ENCODE measurements around the gene ZMIZ1.

DNA sequence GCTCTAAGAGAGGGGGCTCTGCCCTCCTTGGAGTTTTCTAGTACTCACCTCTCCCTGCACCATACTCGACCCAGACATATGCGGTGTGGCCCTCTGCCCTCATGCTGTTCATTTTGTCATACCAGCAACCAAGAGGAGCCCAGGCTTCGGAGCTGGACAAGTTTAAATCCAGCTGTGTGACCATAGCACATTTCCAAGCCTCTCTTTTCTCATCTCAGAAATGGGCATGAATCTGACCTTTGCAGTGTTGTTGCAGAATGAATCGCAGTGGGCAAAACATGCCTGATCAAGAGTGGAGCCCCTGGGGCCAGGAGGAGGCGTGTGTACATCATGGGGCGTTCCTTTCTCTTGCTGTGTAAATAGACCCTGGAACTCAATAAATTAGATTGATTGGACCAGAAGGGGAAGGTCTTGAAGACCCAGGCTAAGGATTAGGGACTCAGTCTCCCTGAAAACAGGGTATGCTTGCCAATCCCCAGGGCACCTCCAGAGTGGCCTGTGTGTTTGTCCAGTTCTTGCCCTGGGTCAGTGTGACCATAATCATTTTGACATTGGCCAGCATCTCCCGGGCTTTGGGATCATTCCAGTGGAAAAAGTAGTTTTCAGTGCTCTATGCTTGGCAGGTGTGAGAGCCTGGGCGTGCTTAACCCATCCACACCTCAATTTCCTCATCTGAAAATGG is 59.6 kb downstream of the ZMIZ1 start:
- TF ChIP-seq, protein P1, sequence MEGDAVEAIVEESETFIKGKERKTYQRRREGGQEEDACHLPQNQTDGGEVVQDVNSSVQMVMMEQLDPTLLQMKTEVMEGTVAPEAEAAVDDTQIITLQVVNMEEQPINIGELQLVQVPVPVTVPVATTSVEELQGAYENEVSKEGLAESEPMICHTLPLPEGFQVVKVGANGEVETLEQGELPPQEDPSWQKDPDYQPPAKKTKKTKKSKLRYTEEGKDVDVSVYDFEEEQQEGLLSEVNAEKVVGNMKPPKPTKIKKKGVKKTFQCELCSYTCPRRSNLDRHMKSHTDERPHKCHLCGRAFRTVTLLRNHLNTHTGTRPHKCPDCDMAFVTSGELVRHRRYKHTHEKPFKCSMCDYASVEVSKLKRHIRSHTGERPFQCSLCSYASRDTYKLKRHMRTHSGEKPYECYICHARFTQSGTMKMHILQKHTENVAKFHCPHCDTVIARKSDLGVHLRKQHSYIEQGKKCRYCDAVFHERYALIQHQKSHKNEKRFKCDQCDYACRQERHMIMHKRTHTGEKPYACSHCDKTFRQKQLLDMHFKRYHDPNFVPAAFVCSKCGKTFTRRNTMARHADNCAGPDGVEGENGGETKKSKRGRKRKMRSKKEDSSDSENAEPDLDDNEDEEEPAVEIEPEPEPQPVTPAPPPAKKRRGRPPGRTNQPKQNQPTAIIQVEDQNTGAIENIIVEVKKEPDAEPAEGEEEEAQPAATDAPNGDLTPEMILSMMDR (IDR thresholded peaks at IDR 0.05): no peak
- no peak for TF ChIP-seq POLR2A (IDR thresholded peaks at IDR 0.05)
